Thyroid gland (tissue), 4 donors: ENCODE results near the gene SLC15A1. TPM values are rescaled to one million over a fixed set of nuclear protein-coding genes. Genes with fewer than 3 reads are reported as not detected.
"Not testable (repeated sequence)": the region's sequence is repeated elsewhere in the genome, so short reads cannot be mapped to it uniquely, and the experiment has no call there.

Experiments
- DNase-seq, 2 donors: peaks; one replicate each; pipeline ENCODE4 v3.0.0-alpha.2; 2019
- H3K27ac ChIP-seq, 3 donors: fragments of 200-600 bp; sonication (generic); 1 replicate in 2 of 3; 2 replicates in 1 of 3; pipeline ENCODE4 v1.5.1; 2016 to 2019; ENCODE audit warnings: mild to moderate bottlenecking in 1 of 3, moderate library complexity in 1 of 3
- H3K27me3 ChIP-seq: fragments of 200-600 bp; sonication (generic); one replicate; pipeline ENCODE4 v1.5.1; 2019
- H3K36me3 ChIP-seq, 2 donors: fragments of 200-600 bp; sonication (generic); one replicate each; pipeline ENCODE4 v1.5.1; 2016 to 2019
- H3K4me1 ChIP-seq, 2 donors: fragments of 200-600 bp; sonication (generic); one replicate each; pipeline ENCODE4 v1.5.1; 2017 to 2019
- H3K4me3 ChIP-seq, 3 donors: fragments of 200-600 bp; sonication (generic); replicated peaks in 1 of 3; 1 replicate in 2 of 3; 2 replicates in 1 of 3; pipeline ENCODE4 v1.5.1; 2016; ENCODE audit warnings: mild to moderate bottlenecking in 1 of 3
- H3K9me3 ChIP-seq: fragments of 200-600 bp; sonication (generic); one replicate; pipeline ENCODE4 v1.5.1; 2017
- CTCF ChIP-seq, 6 experiments: fragments of 200-600 bp in 3 of 6; fragments of 450-650 bp in 3 of 6; sonication (generic) in 3 of 6; IDR thresholded peaks; one replicate each; pipeline ENCODE4 v1.5.1; 2016 to 2019; ENCODE audit warnings: antibody characterized with exemption in 6 of 6, mild to moderate bottlenecking in 2 of 6, inconsistent platforms in 1 of 6, moderate library complexity in 1 of 6
- POLR2A ChIP-seq, 2 donors: fragments of 450-650 bp; IDR thresholded peaks; one replicate each; pipeline ENCODE4 v1.6.1; 2017; ENCODE audit warnings: antibody characterized with exemption in 2 of 2, mild to moderate bottlenecking in 2 of 2, moderate library complexity in 1 of 2
- WGBS, 2 donors: methylation state at CpG; one replicate each; pipeline ENCODE4 v1.1.5; 2017; 5-methylcytosine and 5-hydroxymethylcytosine counted together
- intact Hi-C: fragments of 100-400 bp; cut with DNase I; formaldehyde crosslinking; loops from one replicate; pipeline ENCODE4 v1.15.1; 2023
- small RNA-seq: library from RNA; depleted of rRNA; stranded (forward); fragments of <200 nt; gene quantifications from one replicate; pipeline ENCODE3, GENCODE V24; 2016
- total RNA-seq, 4 donors: library from RNA; depleted of rRNA; stranded (reverse); fragments of >200 nt; gene quantifications; one replicate each; pipeline ENCODE4 v1.2.3, GENCODE V29; 2016

The SLC15A1 gene
- total RNA-seq, 4 donors from 2014 or later = 0.33 TPM; not detected in 3

- no peaks in the 10 kb centered on the region for H3K27me3 ChIP-seq
- TF ChIP-seq CTCF (IDR thresholded peaks at IDR 0.05) (no peak), POLR2A (IDR thresholded peaks at IDR 0.05) (no peak)
- H3K4me3 ChIP-seq = no peak overlapping the region
- no peaks in the 10 kb centered on the region for H3K36me3 ChIP-seq
- peaks cover 0 to 7% of the 10 kb centered on the region in 2 donors for H3K4me1 ChIP-seq
- H3K9me3 ChIP-seq = no peaks in the 10 kb centered on the region
- H3K27ac ChIP-seq = no peak overlapping the region
- WGBS, 2 donors = 88 to 90% methylated on average over 13 of the region's 13 CpGs
- DNase-seq = no peak
- intact Hi-C loops = no loop called here
These were observed 111.4 kb downstream of the SLC15A1 start for GRCh38 chr13:98641075-98641474.

GRCh38 chr13:98639785-98640184 lies 112.7 kb downstream of the SLC15A1 start:
- intact Hi-C loops = not testable (repeated sequence)

DNA sequence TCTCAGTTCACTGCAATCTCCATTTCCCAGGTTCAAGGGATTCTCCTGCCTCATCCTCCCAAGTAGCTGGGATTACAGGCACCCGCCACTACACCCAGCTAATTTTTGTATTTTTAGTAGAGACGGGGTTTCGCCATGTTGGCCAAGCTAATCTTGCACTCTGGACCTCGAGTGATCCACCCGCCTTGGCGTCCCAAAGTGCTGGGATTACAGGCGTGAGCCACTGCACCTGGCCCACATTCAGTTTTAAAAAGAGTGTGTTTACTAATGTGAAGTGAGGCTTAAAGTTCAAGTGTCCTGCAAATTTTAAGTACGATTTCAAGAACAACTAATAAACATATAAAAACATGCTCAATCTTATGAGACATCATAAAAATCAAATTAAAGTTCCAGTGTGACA lies 114.1 kb downstream of the SLC15A1 start:
- peak; percentile 45 to 56 for DNase-seq
- H3K27me3 ChIP-seq, H3K27ac ChIP-seq, H3K9me3 ChIP-seq, H3K36me3 ChIP-seq, H3K4me1 ChIP-seq, intact Hi-C loops, H3K4me3 ChIP-seq: not testable (repeated sequence)
- WGBS, 2 donors = 35 to 44% methylated on average over 8 of the region's 8 CpGs

More at GRCh38 chr13:98639785-98640184, 112.7 kb downstream of the SLC15A1 start:
- H3K4me3 ChIP-seq, H3K27ac ChIP-seq, H3K4me1 ChIP-seq, DNase-seq, H3K27me3 ChIP-seq, H3K9me3 ChIP-seq, H3K36me3 ChIP-seq: not testable (repeated sequence)
- WGBS, 2 donors = 86 to 94% methylated on average over 4 of the region's 4 CpGs

Small RNAs within 50 kb of the gene (small RNA-seq; reads per million reads assigned to genes)
- not detected for gene RN7SL60P

Other genes with a start within 250 kb of the SLC15A1 start
- 100 to 1,000 TPM in 1 of 4 donors, 10 to 100 TPM in 3; 74.5 to 102 (median 90.7) TPM for gene STK24, start 175.6 kb downstream of the SLC15A1 start, total RNA-seq
- 100 to 1,000 TPM; 126 to 240 (median 160) TPM for gene DOCK9, start 225.4 kb upstream of the SLC15A1 start, total RNA-seq